H1 (cell line): ENCODE data around the gene TBC1D7. TPM values are rescaled to one million over a fixed set of nuclear protein-coding genes. Genes with fewer than 3 reads are reported as not detected.

Source experiments
- GABPA ChIP-seq: IDR thresholded peaks from 2 replicates; pipeline ENCODE4 v1.6.1; 2011; ENCODE audit warnings: mild to moderate bottlenecking, low read length, moderate library complexity, borderline replicate concordance; ENCODE audit not compliant: insufficient read depth
- NANOG ChIP-seq: IDR thresholded peaks from 2 replicates; pipeline ENCODE4 v1.6.1; 2011; ENCODE audit warnings: low read length, low read depth, mild to moderate bottlenecking, inconsistent platforms; ENCODE audit not compliant: insufficient read depth, poor library complexity, severe bottlenecking
- SIX5 ChIP-seq: IDR thresholded peaks from 2 replicates; pipeline ENCODE4 v1.6.1; 2011; ENCODE audit warnings: mild to moderate bottlenecking, low read depth, low read length
- polyA plus RNA-seq, 7 experiments: library from polyadenylated mRNA; depleted of rRNA in 3 of 7; stranded (reverse) in 5 of 7; unstranded in 2 of 7; fragments of >200 nt in 5 of 7; fragments of 200-250 nt in 2 of 7; gene quantifications; 1 replicate in 5 of 7; 2 replicates in 1 of 7; 4 replicates in 1 of 7; pipeline versions ENCODE4 v1.2.1 to v1.2.3, GENCODE V29; 2011 to 2013; ENCODE audit warnings: missing spikeins in 2 of 7, mixed read lengths in 2 of 7
- total RNA-seq: library from RNA; stranded (reverse); fragmentation: NEBNext Ultra II Directional; extraction: Animal tissue kit (Norgen Biotek cat#: 25700); gene quantifications from 2 replicates; pipeline ENCODE4 v1.2.1, GENCODE V29; 2021
- TF ChIP-seq, protein P1 (sequence below): IDR thresholded peaks from 2 replicates; pipeline ENCODE4 v1.6.1; 2011; ENCODE audit warnings: low read length, improper control_type of control experiment

TBC1D7 gene
- total and polyA plus RNA-seq, 2 of the 8 experiments (the other 6 are each of a cell fraction or from before 2014, with no cell fraction given): 46.1 to 55.2 TPM

DNA sequence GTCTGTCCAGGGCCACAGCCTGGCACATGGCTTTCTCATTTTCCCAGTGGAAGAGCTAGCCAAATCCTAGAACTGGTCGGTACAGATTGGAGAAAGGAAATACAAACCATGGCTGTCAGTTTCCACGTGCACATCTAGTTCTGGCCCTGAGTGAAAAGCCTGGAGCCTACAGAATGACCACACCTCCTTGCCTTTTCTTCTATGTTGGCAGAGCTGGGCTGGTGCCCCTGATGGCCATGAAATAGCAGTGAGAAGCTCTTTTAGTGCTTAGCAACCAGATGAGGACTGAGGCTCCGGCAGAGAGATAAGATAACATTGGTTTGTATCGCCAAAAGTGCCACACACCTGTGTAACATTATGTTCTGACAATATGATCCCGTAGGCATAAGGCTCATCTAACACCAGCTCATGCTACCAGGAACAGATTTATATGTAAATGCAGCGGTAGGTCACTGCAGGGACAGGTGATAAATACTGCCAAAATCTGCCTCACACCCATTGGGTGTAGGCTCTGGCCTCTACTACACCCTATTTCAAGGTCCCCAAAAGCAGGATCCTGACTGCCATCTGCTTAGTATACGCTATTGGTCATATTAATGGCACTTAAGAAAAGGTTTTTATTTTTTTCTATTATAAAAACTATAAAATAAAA is 39.9 kb upstream of the TBC1D7 start (continued):
- TF ChIP-seq, protein P1, sequence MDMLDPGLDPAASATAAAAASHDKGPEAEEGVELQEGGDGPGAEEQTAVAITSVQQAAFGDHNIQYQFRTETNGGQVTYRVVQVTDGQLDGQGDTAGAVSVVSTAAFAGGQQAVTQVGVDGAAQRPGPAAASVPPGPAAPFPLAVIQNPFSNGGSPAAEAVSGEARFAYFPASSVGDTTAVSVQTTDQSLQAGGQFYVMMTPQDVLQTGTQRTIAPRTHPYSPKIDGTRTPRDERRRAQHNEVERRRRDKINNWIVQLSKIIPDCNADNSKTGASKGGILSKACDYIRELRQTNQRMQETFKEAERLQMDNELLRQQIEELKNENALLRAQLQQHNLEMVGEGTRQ: no peak
- TF ChIP-seq NANOG: no peak
- no peak for TF ChIP-seq GABPA
- TF ChIP-seq SIX5: no peak
